Measurements from ENCODE around the gene SPP2.

DNA sequence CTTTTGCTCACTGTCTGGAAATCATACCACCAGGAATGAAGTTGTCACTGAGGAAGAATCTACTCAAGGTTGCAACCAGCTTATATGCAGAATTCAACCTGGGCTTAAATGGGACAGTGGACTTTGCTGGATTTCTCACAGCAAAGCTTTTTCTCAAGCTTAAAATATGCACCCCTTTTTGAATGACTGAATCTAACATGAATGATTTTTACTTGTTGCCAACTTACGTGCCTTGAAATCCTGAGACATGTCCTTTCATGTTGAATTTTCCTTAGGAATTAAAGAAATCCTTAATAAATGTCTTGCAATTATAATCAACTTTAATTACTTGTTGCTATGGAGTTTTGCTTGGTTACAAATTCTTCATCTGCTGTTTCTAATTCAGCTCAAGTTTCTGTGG is 57.4 kb downstream of the SPP2 start:
- no peak for TF ChIP-seq FOXM1 (IDR thresholded peaks at IDR 0.05; ENCODE audit: borderline replicate concordance)
- no peak for TF ChIP-seq SUZ12 (IDR thresholded peaks at IDR 0.05)
- TF ChIP-seq, protein P1, sequence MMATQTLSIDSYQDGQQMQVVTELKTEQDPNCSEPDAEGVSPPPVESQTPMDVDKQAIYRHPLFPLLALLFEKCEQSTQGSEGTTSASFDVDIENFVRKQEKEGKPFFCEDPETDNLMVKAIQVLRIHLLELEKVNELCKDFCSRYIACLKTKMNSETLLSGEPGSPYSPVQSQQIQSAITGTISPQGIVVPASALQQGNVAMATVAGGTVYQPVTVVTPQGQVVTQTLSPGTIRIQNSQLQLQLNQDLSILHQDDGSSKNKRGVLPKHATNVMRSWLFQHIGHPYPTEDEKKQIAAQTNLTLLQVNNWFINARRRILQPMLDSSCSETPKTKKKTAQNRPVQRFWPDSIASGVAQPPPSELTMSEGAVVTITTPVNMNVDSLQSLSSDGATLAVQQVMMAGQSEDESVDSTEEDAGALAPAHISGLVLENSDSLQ (IDR thresholded peaks at IDR 0.05) = no peak
- no peak for TF ChIP-seq BHLHE40 (IDR thresholded peaks at IDR 0.05; ENCODE audit: borderline replicate concordance)
- TF ChIP-seq SP1 (IDR thresholded peaks at IDR 0.05) = no peak
- TF ChIP-seq ARNT (IDR thresholded peaks at IDR 0.05) = no peak
- no peak for TF ChIP-seq FOXA1 (IDR thresholded peaks at IDR 0.05)
- TF ChIP-seq LEF1 (IDR thresholded peaks at IDR 0.05; ENCODE audit: borderline replicate concordance) = no peak
- no peak for TF ChIP-seq TARDBP (IDR thresholded peaks at IDR 0.05)
- TF ChIP-seq NFRKB (IDR thresholded peaks at IDR 0.05) = no peak
- no peak for TF ChIP-seq HDGF (IDR thresholded peaks at IDR 0.05; ENCODE audit: borderline replicate concordance)
- no peak for TF ChIP-seq L3MBTL2 (conservative IDR thresholded peaks at IDR 0.05)

Measured in HEK293T (cell line).